ENCODE measurements around the gene INPP5J. TPM values are rescaled to one million over a fixed set of nuclear protein-coding genes. Genes with fewer than 3 reads are reported as not detected.

Gene INPP5J
- total and polyA plus RNA-seq, 2 experiments from 2014 or later = 3.4 to 5.6 TPM

GRCh38 chr22:31083377-31083768 lies 39.4 kb upstream of the INPP5J start:
- no peak for DNase-seq (ENCODE audit: low spot score)
- H3K4me3 ChIP-seq = no peak overlapping the region
- no peak for TF ChIP-seq EZH2 (IDR thresholded peaks at IDR 0.05; ENCODE audit: borderline replicate concordance)
- TF ChIP-seq EZH2phosphoT487 (IDR thresholded peaks at IDR 0.05; ENCODE audit: low read depth, severe bottlenecking, unreplicated experiment) = no peak
- no peak for TF ChIP-seq CTCF (IDR thresholded peaks at IDR 0.05; ENCODE audit: poor library complexity)
- H3K4me2 ChIP-seq = peak overlapping the region; percentile 89
- H3K9me3 ChIP-seq (ENCODE audit: low read depth) = no peaks in the 10 kb centered on the region
- H3K36me3 ChIP-seq (replicated peaks; ENCODE audit: insufficient read depth, low read depth) = no peaks in the 10 kb centered on the region
- H3K79me2 ChIP-seq = peaks cover 44% of the 10 kb centered on the region
- peak overlapping the region; percentile 91 for H3K27ac ChIP-seq
- 69% methylated on average over 3 of the region's 3 CpGs for WGBS (ENCODE audit: low lambda C conversion rate, missing lambda C conversion rate)
- no peak overlapping the region for H2AFZ ChIP-seq
- H3K4me1 ChIP-seq (ENCODE audit: insufficient read depth) = peaks cover 45% of the 10 kb centered on the region
- H4K20me1 ChIP-seq (ENCODE audit: insufficient read depth, poor library complexity, severe bottlenecking) = no peaks in the 10 kb centered on the region
- no peaks in the 10 kb centered on the region for H3K27me3 ChIP-seq
- H3K9me2 ChIP-seq (replicated peaks; ENCODE audit: insufficient read depth) = no peaks in the 10 kb centered on the region

- Histone ChIP-seq H2AFZ (peak overlapping the region; percentile 48), H3K4me3 (peak overlapping the region; percentile 67), H3K27me3 (no peaks in the 10 kb centered on the region), H3K9me3 (ENCODE audit: low read depth) (no peaks in the 10 kb centered on the region), H4K20me1 (ENCODE audit: insufficient read depth, poor library complexity, severe bottlenecking) (no peaks in the 10 kb centered on the region), H3K9me2 (replicated peaks; ENCODE audit: insufficient read depth) (no peaks in the 10 kb centered on the region), H3K27ac (peak overlapping the region; percentile 91), H3K79me2 (peaks cover 44% of the 10 kb centered on the region), H3K4me1 (ENCODE audit: insufficient read depth) (peaks cover 40% of the 10 kb centered on the region), H3K4me2 (peak overlapping the region; percentile 89), H3K36me3 (replicated peaks; ENCODE audit: insufficient read depth, low read depth) (no peaks in the 10 kb centered on the region)
- WGBS (ENCODE audit: low lambda C conversion rate, missing lambda C conversion rate) = 27% methylated on average over 17 of the region's 18 CpGs
- TF ChIP-seq EZH2phosphoT487 (IDR thresholded peaks at IDR 0.05; ENCODE audit: low read depth, severe bottlenecking, unreplicated experiment) = no peak
- TF ChIP-seq EZH2 (IDR thresholded peaks at IDR 0.05; ENCODE audit: borderline replicate concordance) = no peak
- DNase-seq (ENCODE audit: low spot score) = no peak
Observed at GRCh38 chr22:31083923-31084810, 38.6 kb upstream of the INPP5J start.

- H3K79me2 ChIP-seq = peaks cover 44% of the 10 kb centered on the region
- no peaks in the 10 kb centered on the region for H3K9me3 ChIP-seq (ENCODE audit: low read depth)
- peak overlapping the region; percentile 48 for H2AFZ ChIP-seq
- TF ChIP-seq CTCF (IDR thresholded peaks at IDR 0.05; ENCODE audit: poor library complexity) = peak; percentile 97
- TF ChIP-seq EZH2phosphoT487 (IDR thresholded peaks at IDR 0.05; ENCODE audit: low read depth, severe bottlenecking, unreplicated experiment) = no peak
- no peaks in the 10 kb centered on the region for H3K9me2 ChIP-seq (replicated peaks; ENCODE audit: insufficient read depth)
- H3K4me2 ChIP-seq = peak overlapping the region; percentile 89
- WGBS (ENCODE audit: low lambda C conversion rate, missing lambda C conversion rate) = 5% methylated on average over 45 of the region's 69 CpGs
- H3K27ac ChIP-seq = peak overlapping the region; percentile 91
- peaks cover 3% of the 10 kb centered on the region for H4K20me1 ChIP-seq (ENCODE audit: insufficient read depth, poor library complexity, severe bottlenecking)
- no peaks in the 10 kb centered on the region for H3K27me3 ChIP-seq
- peak; percentile 93 for DNase-seq (ENCODE audit: low spot score)
- peak overlapping the region; percentile 69 for H3K4me3 ChIP-seq
- no peaks in the 10 kb centered on the region for H3K36me3 ChIP-seq (replicated peaks; ENCODE audit: insufficient read depth, low read depth)
- peaks cover 33% of the 10 kb centered on the region for H3K4me1 ChIP-seq (ENCODE audit: insufficient read depth)
Observed at GRCh38 chr22:31084811-31085492, 37.8 kb upstream of the INPP5J start.

GRCh38 chr22:31085493-31085824 lies 37.3 kb upstream of the INPP5J start:
- Histone ChIP-seq H3K36me3 (replicated peaks; ENCODE audit: insufficient read depth, low read depth) (no peaks in the 10 kb centered on the region), H3K4me2 (peak overlapping the region; percentile 89), H3K4me3 (peak overlapping the region; percentile 69), H3K79me2 (peaks cover 44% of the 10 kb centered on the region), H4K20me1 (ENCODE audit: insufficient read depth, poor library complexity, severe bottlenecking) (peaks cover 3% of the 10 kb centered on the region), H2AFZ (no peak overlapping the region), H3K27me3 (no peaks in the 10 kb centered on the region), H3K9me3 (ENCODE audit: low read depth) (no peaks in the 10 kb centered on the region), H3K27ac (peak overlapping the region; percentile 91), H3K4me1 (ENCODE audit: insufficient read depth) (peaks cover 29% of the 10 kb centered on the region), H3K9me2 (replicated peaks; ENCODE audit: insufficient read depth) (no peaks in the 10 kb centered on the region)
- TF ChIP-seq CTCF (IDR thresholded peaks at IDR 0.05; ENCODE audit: poor library complexity) (no peak), EZH2 (IDR thresholded peaks at IDR 0.05; ENCODE audit: borderline replicate concordance) (no peak), EZH2phosphoT487 (IDR thresholded peaks at IDR 0.05; ENCODE audit: low read depth, severe bottlenecking, unreplicated experiment) (no peak)
- peak; percentile 26 for DNase-seq (ENCODE audit: low spot score)
- 41% methylated on average over 6 of the region's 13 CpGs for WGBS (ENCODE audit: low lambda C conversion rate, missing lambda C conversion rate)

Data from hepatocyte (in vitro differentiated cells).